GM10248 (cell line): ENCODE data around the gene RNF26.

ENCODE experiments used
- CTCF ChIA-PET: fragments of 300-600 bp; sonication (Branson Sonifier 250); formaldehyde crosslinking; extraction: SDS; loops from one replicate; lab custom pipeline; 2021; ENCODE audit warnings: antibody characterized with exemption; lab: Yijun Ruan, JAX
- POLR2A ChIA-PET: fragments of 350-650 bp; sonication (Branson Sonifier 250); formaldehyde crosslinking; extraction: SDS; loops from one replicate; lab custom pipeline; 2020; ENCODE audit warnings: antibody characterized with exemption; lab: Yijun Ruan, JAX
- DNase-seq: peaks from one replicate; pipeline ENCODE4 v3.0.0; 2012; ENCODE audit errors: extremely low spot score
- TF ChIP-seq, protein P1 (sequence below): IDR thresholded peaks from 2 replicates; pipeline ENCODE4 v1.5.1; 2012; ENCODE audit warnings: mild to moderate bottlenecking, low read depth; ENCODE audit errors: extremely low read depth, missing control alignments, control extremely low read depth

The RNF26 gene

GRCh38 chr11:119306373-119306890 lies 27.9 kb upstream of the RNF26 start:
- CTCF ChIA-PET = interaction anchor here (0.7 to 9.7 kb wide), 7 partner anchors 8 to 49 kb away, joined by 3 to 85 read pairs (median 6); no protein-coding TSS in a partner anchor
- TF ChIP-seq, protein P1, sequence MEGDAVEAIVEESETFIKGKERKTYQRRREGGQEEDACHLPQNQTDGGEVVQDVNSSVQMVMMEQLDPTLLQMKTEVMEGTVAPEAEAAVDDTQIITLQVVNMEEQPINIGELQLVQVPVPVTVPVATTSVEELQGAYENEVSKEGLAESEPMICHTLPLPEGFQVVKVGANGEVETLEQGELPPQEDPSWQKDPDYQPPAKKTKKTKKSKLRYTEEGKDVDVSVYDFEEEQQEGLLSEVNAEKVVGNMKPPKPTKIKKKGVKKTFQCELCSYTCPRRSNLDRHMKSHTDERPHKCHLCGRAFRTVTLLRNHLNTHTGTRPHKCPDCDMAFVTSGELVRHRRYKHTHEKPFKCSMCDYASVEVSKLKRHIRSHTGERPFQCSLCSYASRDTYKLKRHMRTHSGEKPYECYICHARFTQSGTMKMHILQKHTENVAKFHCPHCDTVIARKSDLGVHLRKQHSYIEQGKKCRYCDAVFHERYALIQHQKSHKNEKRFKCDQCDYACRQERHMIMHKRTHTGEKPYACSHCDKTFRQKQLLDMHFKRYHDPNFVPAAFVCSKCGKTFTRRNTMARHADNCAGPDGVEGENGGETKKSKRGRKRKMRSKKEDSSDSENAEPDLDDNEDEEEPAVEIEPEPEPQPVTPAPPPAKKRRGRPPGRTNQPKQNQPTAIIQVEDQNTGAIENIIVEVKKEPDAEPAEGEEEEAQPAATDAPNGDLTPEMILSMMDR = no peak
- DNase-seq = no peak
- POLR2A ChIA-PET = no interaction called here

GRCh38 chr11:119307219-119307618 lies 27.1 kb upstream of the RNF26 start:
- ChIA-PET CTCF (interaction anchor here (1.1 to 9.7 kb wide), 9 partner anchors 8 to 66 kb away, joined by 3 to 85 read pairs (median 6); no protein-coding TSS in a partner anchor), POLR2A (no interaction called here)
- DNase-seq = no peak
- TF ChIP-seq, protein P1 = peak; percentile 25

DNA sequence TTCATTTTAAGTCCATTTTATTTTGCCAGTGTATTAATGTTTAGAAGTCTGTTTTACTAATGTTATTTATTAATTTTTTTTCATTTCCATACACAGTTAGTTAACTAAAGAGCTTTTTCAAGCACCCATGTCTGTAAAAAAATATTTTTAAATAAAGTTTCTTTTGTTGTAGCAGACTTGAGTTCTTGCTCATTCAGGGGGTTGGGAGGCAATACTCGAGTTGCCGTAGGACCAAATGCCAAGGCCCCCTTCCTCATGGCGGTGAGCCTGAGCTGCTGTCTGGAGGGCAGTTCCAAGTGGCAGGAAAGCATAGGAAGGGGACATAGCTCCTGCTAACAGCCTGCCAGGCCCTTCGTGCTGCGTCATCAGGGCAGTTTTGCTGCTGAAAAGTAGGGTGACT lies 26.4 kb upstream of the RNF26 start:
- TF ChIP-seq, protein P1 = no peak
- POLR2A ChIA-PET = interaction anchor here (1.5 kb wide), 1 partner anchor 9 kb away, joined by 4 read pairs; the partner anchor contains the start of gene MCAM
- CTCF ChIA-PET = interaction anchor here (0.7 to 9.7 kb wide), 9 partner anchors 8 to 112 kb away, joined by 3 to 85 read pairs (median 5); partner anchors contain the start of gene CBL
- DNase-seq = no peak

DNA sequence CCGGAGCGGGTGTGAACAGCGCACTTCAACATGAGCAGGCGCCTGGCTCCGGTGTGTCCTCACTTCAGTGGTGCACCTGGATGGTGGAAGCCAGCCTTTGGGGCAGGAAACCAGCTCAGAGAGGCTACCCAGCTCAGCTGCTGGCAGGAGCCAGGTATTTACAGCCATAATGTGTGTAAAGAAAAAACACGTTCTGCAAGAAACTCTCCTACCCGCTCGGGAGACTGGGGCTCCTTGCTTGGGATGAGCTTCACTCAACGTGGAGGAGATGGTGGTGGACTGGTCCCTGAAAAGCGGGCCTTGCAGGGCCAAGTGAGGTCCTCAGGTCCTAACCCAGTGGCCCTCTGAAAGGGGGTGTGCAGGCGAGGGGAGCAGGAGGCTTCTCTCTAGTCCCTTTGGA lies 24.9 kb upstream of the RNF26 start:
- no peak for DNase-seq
- ChIA-PET CTCF (interaction anchor here (1.6 to 9.7 kb wide), 5 partner anchors 11 to 170 kb away, joined by 3 to 85 read pairs (median 18); no protein-coding TSS in a partner anchor), POLR2A (no interaction called here)
- TF ChIP-seq, protein P1 = no peak

DNA sequence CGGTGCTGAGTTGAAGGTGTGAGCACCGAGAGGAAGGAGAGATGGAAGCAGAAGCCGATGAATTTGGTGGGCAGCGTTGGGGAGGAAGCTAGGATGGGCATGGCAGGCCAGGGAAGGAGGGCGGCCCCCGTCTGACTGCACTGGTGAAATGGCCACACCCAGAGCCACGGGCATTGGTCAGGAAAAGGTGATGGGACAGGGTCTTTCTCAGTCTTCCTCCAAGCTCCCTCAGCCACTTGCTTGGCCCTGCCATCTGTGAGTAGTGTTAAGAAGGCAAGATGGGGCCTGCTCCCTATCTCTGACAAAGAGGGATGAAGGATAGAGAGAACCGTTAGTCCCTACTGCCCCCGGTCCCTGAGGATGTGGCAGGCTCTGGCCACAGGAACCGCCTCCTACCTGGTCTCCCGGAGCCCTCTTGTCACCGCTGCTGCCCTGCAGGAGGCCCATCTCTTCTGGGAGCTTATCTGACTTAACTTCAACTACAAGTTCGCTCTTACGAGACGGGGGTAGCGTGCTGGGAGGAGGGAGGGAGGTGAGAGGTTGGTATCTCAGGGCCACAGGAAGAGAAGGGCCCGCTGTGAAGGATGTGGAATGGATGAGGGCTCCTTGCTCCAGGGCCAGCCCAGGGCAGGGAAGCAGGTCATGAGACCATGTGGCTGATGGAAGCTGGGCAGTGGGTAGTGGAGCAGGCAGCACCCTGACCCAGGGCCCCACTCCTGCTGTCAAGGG lies 24.2 kb upstream of the RNF26 start:
- DNase-seq = no peak
- POLR2A ChIA-PET = no interaction called here
- TF ChIP-seq, protein P1 = no peak
- CTCF ChIA-PET = interaction anchor here (1.6 to 9.7 kb wide), 5 partner anchors 12 to 171 kb away, joined by 3 to 85 read pairs (median 18); no protein-coding TSS in a partner anchor

GRCh38 chr11:119310682-119311052 lies 23.7 kb upstream of the RNF26 start:
- TF ChIP-seq, protein P1 = no peak
- no peak for DNase-seq
- ChIA-PET CTCF (interaction anchor here (0.7 to 9.7 kb wide), 5 partner anchors 12 to 105 kb away, joined by 3 to 85 read pairs (median 18); partner anchors contain the start of gene CBL), POLR2A (no interaction called here)
